ENCODE results near the gene PHLDA3.
"Not testable (repeated sequence)": the region's sequence is repeated elsewhere in the genome, so short reads cannot be mapped to it uniquely, and the experiment has no call there.

The PHLDA3 gene

GRCh38 chr1:201481004-201481380 lies 12.0 kb upstream of the PHLDA3 start:
- TF ChIP-seq CTCF (IDR thresholded peaks at IDR 0.05; ENCODE audit: low read depth, low read length, missing control alignments), result peak; percentile 1
- H3K4me3 ChIP-seq (ENCODE audit: low read depth, low read length), result peak overlapping the region; percentile 41
- no peak for DNase-seq (ENCODE audit: low read depth)

DNA sequence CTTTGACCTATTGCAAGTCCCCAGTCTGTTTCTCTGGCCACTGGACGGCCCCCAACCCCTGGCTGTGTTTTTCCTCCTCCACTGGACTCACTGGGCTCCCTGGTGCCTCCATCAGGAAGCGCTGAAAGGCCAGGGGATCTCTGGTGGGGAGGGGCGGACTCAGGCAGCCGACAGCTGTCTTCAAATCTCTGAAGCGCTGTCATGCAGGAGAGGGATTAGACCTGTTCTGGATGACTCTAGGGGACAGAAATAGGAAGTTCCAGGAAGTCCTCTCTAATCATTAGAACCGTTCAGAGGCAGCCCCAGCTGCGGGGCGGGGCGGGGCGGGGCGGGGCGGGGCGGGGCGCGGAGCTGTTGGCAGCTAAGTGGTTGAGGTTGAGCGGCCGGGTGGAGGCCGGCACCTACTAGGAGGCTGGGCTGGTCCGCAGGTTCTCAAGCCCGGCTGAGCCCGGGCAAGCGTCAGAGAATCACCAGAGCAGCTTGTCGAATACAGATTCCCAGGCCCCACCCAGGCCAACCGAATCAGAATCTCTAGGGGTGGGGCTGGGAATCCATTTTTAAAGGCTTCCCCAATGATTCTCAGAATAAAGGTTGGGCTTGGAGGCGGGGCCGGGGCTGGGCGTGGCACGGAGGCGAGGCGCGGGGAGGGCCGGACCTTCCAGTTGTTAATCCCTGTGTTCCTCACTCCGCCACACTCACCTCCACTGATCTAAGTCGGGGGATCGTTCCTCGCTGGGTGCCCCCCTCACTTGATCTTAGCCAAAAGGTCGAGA lies 11.4 kb upstream of the PHLDA3 start:
- H3K4me3 ChIP-seq (ENCODE audit: low read depth, low read length), result peak overlapping the region; percentile 41
- DNase-seq (ENCODE audit: low read depth), result peak; percentile 51
- no peak for TF ChIP-seq CTCF (IDR thresholded peaks at IDR 0.05; ENCODE audit: low read depth, low read length, missing control alignments)

- no peak for TF ChIP-seq CTCF (IDR thresholded peaks at IDR 0.05; ENCODE audit: low read depth, low read length, missing control alignments)
- no peak for DNase-seq (ENCODE audit: low read depth)
- no peak overlapping the region for H3K4me3 ChIP-seq (ENCODE audit: low read depth, low read length)
Measured at GRCh38 chr1:201479201-201479730, 10.3 kb upstream of the PHLDA3 start.

- not testable (repeated sequence) for H3K4me3 ChIP-seq (ENCODE audit: low read depth, low read length); DNase-seq (ENCODE audit: low read depth)
Measured at GRCh38 chr1:201478666-201479065, 9.7 kb upstream of the PHLDA3 start.

- H3K4me3 ChIP-seq (ENCODE audit: low read depth, low read length), result no peak overlapping the region
- no peak for TF ChIP-seq CTCF (IDR thresholded peaks at IDR 0.05; ENCODE audit: low read depth, low read length, missing control alignments)
- no peak for DNase-seq (ENCODE audit: low read depth)
Measured at GRCh38 chr1:201476670-201477344, 7.8 kb upstream of the PHLDA3 start.

DNA sequence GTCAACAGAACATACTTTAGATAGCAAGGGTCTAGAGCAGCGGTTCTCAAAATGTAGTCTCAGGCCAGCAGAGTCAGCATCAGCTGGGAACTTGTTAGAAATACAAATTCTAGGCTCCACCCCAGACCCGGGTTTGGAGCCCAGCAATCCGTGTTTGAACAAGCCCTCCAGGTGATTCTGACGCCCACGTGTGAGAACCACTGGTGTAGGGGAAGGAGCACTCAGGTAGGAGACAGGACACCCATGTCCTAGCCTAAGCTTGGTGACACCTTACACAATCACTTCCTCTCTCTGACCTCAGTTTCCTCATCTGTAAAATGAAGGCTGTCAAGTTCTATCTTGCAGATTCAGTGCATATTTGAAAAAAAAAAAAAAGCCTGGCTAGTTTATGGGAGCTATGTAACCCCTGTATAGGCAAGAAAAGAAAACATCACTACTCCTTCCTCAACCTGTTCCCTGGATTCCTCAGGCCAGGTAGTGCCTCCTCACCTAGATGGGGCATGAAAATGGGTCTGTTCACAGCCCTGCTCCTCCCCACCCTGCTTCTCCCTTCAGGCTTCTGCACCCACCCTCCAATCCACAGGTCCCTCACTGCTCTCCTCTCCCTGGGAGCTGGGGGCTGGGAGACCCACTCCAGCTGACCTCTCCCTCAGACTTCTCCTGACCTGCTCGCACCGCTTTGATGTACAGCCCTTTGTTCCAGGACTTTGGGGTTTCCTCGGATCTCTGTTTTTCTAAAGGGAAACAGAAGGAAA lies 7.1 kb upstream of the PHLDA3 start:
- H3K4me3 ChIP-seq (ENCODE audit: low read depth, low read length), result no peak overlapping the region
- no peak for DNase-seq (ENCODE audit: low read depth)
- TF ChIP-seq CTCF (IDR thresholded peaks at IDR 0.05; ENCODE audit: low read depth, low read length, missing control alignments), result no peak

GRCh38 chr1:201475130-201475529 lies 6.1 kb upstream of the PHLDA3 start:
- no peak for DNase-seq (ENCODE audit: low read depth)
- no peak overlapping the region for H3K4me3 ChIP-seq (ENCODE audit: low read depth, low read length)
- TF ChIP-seq CTCF (IDR thresholded peaks at IDR 0.05; ENCODE audit: low read depth, low read length, missing control alignments), result no peak
